Renal cortex interstitium (tissue), 11 donors: ENCODE measurements around the gene KCNIP2. TPM values are rescaled to one million over a fixed set of nuclear protein-coding genes. Genes with fewer than 3 reads are reported as not detected.

ENCODE experiments used
- DNase-seq, 11 donors: peaks; one replicate each; pipeline ENCODE4 v3.0.0-alpha.2; 2013; ENCODE audit warnings: low read depth in 9 of 11, low spot score in 4 of 11; ENCODE audit errors: extremely low read depth in 1 of 11
- polyA plus RNA-seq, 3 donors: library from polyadenylated mRNA; unstranded; fragments of 120-200 nt; gene quantifications; one replicate each; pipeline ENCODE4 v1.2.1, GENCODE V29; 2013; ENCODE audit not compliant: insufficient read length in 3 of 3

KCNIP2 gene
- polyA plus RNA-seq, 3 donors: 4.0 to 8.1 (median 4.2) TPM

DNA sequence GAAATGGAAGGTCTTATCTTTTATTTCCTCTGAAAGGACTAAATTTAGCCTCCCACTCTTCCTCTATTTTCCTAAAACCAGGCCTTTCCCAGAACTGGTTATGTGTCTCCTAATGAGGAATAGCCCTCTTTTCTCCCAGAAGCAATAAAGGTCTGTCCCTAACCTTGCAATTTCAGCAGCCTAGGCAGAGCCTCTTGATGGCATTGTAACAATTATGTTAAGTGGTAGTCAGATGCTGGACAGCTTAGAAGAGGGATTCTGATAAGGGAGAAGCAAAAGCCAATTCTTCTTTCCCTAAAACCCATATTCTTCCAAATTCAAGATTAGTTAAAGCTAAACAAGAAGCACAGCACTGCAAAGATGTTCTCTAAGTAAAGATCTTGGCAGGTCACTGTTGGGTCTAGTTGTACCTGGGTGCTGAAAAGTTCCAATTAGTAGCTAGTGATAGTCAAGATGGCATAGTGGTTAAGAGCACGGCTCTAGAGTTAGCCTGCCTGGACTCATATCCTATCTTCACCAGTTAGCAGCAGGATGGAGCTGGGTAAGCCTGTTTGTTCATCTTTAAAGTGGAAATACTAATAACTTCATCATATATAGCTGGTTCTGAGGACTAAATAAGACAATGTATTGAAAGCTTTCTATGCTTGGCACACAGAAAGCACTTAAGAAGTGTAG is 14.3 kb upstream of the KCNIP2 start:
- DNase-seq: no peak

DNA sequence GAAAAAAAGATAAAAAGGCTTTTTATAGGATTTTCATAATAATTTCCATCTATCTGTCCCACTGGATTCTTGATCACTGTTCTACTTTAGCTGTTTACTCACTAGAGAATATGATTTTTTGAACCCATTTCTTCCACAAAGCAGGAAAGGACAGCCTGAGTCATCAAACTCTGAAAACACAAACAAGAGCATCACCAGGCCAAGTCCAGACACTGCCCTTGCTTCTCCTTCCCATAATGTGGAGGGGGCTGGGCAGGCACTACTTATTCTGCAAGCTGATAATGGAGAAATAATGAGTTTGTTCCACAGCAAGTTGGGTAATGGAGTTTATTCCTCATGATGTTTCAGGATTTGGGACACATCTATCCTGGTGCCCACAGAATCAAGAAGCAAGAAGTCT is 13.0 kb upstream of the KCNIP2 start:
- no peak for DNase-seq

DNA sequence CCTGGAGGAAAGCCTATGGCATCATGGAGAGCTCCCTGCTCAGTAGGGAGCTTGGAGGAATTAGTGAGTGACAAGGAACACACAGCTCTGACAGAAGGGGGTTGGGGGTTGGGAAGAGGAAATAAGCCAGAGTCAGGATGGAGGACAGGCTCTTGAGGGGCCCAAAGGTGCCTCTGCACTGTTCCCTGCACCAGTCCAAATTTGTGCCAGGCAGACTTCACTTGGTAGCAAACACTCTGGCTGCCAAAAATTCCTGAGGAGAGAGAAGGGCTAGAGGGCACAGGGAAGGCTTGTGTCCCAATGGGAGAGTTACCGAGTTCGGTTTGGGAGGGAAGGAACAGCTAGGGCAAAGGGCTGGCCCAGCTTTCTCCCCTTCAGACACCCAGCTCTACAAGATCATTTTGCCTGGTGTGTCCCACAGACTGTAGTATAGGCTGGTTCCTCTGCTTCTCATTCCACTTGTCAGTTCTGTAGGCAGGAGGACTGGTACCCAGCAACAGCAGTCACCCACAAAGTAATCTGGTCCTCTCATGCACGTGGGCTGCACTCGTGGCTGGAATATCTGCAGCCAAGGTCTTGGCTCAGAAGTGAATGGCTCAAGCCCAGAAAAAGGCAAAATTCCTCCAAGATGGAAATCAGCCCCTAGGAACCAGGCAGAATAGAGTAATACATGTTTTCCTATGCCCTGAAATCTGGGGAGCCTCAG is 8.0 kb upstream of the KCNIP2 start:
- no peak for DNase-seq

DNA sequence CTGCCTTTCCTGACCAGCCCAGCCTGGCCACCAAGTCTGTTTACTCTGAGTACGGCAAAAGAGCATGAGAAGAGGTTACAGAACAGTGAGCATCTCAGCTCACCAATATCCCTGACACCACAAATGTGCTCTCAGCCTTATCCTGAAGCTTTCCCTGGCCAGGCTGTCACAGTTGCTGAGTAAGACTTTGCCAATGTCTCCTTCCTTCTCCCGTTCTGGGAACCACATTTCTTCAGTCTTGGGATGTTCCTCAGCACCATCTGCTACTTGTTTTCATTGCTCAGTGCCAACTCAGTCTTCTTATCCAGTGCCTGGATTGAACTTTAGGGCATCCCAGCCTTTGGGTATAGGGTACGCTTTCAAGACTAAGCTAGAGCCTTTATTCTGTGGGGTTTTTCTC is 7.1 kb upstream of the KCNIP2 start:
- no peak for DNase-seq

DNA sequence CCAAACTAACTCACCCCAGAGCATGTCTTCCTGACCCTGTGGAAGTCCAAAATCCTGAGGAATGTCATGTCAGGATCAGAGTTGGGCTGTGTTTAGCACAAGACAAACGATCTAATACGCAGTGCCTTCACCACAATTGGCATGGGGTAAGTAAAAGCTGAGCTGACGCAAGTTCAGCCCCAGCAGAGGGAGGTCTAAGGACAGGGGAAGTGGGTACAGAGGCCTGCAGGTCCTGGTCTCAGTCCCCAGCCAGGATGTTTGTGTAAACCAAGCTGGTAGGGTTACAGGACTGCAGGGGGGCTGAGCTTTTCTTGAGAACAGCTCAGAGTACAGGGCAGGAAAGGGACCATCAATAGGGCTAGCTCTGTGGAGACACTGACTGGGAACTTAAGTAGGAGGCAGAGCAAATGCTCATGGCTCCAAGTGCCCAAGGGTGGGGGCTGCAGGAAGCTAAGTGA is 5.3 kb upstream of the KCNIP2 start:
- DNase-seq: no peak

DNA sequence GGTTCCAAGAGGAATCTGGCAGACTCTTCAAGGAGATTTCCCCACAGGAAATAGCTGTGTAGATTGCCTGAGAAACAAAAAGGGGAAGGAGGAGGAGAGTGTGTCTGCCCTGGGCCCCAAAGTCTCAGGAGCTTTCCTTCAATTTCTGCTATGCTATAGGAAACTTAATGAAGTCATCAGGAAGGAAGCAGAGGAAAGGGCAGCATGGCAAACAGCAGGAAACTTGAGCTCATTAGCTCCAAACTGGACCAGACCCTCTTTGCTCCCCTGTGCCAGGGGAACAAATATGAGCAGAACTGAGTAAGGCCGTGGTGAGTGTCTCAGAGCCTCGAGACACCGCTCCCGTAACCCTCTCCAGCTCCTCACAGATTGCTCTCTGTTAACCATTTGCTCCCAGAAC is 4.8 kb upstream of the KCNIP2 start:
- no peak for DNase-seq

DNA sequence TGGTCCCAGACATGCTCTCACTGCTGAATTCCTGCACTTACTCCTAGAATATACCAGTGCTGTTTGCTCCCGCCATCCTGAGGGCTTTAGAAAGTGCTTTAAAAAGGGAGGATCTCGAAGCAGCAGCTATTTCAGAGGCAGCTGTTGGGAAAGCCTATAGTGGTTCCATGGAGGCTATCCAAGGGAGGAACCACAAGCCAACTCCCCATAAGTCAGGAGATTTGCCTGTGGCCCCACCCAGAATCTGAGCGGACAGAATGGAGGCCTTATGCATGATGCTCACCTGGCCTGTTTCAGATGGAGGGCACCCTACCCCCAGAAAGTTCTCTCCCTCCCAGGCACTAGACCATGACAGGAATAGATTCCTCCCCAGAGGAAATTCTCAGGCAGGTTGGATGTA is 2.3 kb upstream of the KCNIP2 start:
- no peak for DNase-seq

DNA sequence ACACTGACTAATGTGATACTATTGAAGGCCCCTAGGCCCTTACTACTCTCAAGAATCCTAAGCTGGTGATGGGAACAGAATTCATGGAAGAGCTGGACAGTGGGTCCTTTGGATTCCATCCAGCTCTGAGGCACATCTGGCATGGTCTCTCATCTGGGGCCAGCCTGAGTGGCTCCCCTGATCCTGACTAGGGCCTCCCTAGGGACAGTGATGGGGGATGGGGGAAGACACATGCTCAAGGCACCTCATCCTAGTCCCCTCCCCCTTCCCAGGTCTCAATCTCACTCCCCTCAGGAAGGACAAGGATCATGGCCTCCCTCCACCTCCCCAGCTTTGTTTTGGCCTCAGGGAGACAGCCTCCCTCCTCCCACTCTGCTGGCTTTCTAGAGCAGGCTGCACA is 1.8 kb downstream of the KCNIP2 start:
- no peak for DNase-seq

DNA sequence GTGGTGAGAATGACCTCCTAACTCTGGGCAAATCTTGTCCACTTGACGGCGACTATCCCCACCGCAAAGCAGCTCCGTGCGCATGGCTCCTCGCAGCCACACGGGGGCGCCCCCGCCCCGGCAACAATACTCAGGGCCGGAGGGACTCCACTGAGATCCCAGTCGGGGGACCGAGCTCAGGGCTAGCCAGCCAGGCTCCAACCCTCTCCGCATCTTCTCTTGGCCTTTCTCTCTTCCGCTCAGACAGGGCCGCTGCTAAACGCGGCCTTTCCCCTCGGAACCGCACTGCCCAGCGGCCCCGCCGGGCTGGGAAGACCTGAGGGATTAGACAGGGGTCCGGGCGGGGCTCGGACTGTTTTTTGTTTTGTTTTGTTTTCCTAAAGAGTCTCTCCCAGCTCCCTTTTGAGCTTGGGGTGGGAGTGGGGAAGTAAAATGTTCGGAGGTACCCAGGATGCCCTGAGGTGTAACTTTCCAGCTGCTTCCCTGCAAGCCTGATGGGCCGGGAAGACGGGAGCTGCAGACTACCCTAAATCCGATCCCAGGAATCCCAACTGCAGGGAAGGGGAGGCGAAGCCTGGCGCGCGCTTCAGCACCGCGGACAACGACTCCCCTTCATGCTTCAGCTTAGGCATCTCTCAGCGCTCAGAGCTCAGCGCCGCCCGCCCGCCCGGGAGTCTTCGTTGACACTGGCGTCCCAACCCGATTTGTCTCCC is 2.7 kb downstream of the KCNIP2 start:
- peak in 9 of 11 donors; percentile 79 to 90 (median 84) for DNase-seq

DNA sequence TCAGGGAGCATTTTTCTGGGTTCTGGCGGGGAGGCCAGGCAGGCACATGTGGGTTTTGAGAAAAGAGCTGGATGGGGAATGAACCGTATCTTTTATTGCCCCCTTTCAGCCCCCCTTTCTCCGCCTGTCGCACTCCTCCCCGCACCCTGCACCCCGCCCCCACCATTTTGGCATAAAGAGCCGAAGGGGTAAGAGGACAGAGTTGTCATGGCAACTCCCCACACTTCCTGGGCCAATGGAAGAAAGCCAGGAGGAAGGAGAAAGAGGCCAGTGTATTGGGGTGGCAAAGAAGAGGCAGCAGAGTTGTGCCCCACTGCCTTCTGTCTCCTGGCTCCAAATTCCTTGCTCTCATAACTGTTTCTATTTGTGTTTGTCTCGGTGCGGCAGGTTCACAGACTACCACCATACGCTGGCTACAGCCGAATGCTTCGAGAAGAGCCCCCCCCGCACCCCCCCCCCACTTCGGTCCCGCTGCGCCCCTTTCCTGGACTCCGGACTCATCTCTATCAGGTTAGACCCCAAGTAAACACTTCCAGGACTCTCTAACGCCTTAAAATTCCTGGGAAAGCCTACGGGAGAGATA is 3.4 kb downstream of the KCNIP2 start:
- DNase-seq: no peak

DNA sequence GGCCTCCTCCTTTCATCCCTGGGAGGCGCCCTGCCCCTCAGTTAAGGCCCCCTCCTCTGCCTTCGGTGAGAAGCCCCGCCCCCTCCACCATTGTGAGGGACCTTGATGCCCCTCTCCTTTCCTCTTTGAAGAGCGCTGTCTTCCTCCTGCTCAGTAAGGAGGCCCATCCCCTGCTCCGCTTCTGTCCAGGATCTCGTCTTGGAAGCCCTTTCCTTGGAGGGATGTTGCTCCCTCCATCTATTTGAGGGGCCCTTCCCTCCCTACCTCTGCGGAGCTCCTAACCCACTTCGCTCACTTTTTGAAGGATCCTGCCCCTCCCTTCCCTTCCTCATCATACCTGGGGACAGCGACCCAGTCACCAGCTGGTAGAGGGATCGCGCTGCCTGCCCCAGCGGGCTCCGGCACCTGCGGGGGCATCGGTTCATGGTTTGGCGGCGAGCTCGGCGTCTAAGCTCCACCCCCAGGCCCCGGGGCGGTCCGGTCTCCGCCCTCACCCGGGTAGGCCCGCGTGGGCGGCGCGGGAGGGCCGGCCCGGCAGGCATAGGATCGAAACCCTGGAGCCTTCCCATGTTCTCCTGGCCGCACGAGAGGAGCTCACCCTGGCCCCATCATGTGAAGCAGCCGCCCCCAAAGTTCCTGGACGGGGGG is 4.1 kb downstream of the KCNIP2 start:
- no peak for DNase-seq

DNA sequence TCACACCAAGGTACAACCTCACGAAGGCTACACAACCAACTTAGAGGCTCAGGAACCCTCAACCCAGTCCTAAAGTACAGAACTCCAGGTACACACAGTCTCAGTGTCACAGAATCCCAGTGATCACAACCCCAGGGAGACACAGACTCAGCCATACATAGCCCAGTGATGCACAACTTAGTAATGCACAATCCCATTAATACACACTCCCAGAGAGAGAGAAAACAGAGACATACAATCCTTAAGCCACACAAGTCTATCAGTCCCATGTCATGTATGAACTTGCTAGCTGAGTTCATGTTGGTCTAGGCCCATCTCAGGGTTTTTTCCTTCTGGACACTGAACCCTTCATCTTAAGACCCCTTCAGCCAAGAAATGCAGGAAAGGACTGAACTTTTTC is 4.6 kb downstream of the KCNIP2 start:
- DNase-seq: no peak

DNA sequence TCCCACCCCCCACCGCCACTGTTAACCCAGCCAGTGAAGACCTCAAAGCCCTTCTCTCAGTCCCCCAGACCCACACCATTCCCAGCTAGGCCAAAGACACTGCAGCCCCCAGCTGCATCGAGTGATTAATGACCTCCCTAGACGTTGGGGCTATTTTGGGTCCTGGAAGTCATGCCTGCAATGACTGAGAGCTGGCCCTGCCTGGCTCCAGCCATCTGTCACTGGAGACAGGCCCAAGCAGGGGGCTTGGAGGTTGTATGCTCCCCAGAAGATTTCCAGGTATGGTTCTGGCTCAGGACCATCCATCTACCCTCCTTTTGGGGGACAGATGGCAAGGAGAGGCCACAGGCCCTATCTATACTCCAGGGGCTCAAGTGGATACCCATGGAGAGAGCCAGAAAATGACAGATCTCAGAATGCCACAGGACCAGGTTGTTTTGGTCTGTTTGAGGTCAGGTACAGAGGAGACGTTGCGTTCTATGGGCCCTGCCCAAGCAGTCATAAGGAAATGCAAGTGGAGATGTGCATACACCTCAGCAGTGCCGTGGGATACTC is 5.1 kb downstream of the KCNIP2 start:
- no peak for DNase-seq

DNA sequence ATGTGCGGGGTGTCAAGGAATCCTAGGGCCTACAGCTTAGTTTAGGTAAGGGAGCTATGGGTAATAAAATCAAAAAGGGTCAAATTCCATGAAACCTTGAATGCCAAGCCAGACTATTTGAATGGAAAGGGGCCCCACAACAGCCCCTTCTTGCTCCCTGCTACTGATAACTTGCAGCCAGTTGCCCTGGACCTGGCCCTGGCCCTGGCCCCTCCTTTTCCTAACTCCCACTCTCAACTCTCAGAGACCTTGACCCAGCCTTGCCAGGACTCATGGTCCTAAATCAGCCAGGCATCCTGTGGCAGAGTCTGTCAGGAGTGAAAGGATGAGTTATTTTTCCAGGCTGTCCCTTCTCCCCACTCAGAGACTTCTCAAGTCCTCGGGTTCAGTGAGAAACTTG is 5.9 kb downstream of the KCNIP2 start:
- DNase-seq: no peak

DNA sequence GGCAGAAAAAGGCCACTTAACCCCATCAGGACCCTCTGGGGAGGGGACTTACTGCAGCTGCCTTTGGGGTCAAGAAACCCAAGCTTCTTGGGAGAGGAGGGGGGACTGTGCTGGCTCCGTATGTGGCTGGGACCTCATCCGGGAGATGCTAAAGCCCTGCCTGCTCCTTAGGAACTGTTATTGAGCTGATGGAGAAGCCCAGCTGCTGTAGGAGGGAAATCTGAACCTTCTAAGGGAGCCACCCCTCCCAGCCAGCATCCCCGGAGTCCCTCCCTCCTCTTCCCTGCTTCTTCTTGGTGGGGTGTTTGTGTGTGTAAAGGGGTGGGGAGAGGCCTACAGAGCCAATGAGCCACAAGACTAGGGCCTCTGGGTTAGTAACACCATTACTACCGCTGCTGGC is 8.2 kb downstream of the KCNIP2 start:
- no peak for DNase-seq

DNA sequence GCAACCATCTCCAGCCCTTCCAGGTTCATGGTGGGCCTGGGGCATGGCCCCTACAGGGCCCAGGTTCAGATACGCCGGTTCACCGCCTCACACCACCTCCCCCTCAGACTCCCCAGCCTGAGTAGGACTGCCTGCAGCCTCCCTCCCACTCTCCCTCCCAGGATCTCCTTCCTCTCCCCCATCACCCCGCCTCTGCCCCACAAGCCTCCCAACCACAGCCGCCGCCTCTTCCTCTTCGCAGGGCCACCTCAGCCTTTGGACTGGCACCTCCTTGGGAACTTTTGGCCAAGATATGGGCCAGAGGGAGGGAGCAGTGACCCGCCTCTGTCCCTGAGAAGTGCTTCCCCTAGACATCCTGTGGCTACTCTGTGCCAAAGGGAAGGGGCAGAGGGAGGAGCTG is 9.3 kb downstream of the KCNIP2 start:
- no peak for DNase-seq

DNA sequence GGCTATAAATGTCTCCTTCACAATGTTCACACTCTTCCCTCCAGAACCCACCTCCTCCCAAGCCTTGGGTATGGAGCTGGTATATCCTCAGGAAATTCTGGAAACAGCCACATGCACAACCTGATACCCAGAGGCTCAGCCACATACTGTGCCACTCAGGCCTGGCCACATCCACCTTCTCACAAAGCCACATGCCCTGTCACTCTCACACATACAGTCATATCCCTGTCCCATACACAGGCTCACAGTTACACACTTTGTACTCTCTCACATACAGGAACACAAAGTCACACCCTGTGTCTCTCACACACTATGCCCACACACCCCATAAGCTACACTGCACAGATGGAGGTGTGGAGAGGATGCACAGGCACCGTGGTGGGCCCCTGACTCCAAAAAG is 10.1 kb downstream of the KCNIP2 start:
- no peak for DNase-seq

DNA sequence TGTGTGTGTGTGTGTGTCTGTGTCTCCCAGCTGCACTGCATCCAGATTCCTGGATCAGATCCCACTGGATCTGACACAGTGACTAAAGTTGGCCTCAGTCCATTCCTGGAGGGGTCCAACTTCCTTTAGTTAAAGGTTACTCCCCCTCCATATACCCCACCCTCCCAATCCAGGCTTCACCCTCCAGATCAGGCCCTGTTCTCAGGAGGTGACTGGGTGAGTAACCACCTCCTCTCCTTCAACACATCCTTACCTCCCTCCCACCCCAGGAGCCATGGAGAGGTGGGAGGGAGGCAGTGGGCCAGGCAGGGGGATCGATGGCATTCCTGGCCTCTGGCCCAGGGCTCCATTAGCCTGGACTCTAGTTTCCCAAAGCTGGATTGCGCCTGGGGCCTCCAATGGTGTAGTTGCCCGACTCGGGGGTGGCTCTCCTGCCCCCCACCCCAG is 11.3 kb downstream of the KCNIP2 start:
- no peak for DNase-seq

DNA sequence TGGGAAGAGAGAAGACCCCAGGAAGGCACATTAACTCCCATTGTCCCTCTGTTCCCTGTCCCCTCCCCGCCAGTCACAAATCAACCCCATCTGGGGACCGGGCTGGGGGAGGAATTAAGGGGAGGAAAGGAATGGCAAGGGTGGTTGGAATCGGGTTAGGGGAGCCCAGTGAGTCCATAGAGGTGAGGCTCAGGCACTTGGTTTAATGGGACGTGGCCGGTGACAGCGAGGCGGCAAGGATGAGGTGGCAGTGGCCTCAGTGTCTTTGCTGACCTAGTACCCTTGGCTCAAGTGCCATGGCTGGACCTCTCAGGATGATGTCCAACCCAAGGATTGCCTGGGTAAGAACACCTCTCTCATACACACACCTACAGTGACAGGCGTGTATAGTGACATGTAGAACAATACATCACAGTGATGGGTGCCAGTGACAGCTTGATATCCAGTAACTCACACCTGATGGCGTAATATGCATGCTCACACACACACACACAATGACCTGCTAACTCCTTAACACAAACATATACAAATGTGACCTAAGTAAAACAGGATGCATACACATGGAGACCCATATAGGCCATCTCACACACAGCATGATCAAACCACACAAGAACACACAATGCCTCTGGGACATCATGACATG is 12.3 kb downstream of the KCNIP2 start:
- DNase-seq: no peak
